SK-N-SH (cell line): Measurements from ENCODE around the gene SMIM44. TPM values are rescaled to one million over a fixed set of nuclear protein-coding genes. Genes with fewer than 3 reads are reported as not detected.

ENCODE experiments used
- CTCF ChIA-PET: fragments of 300-600, 350-600 bp; formaldehyde crosslinking; extraction: SDS; loops from one replicate; lab custom pipeline; 2021; lab: Yijun Ruan, JAX
- POLR2A ChIA-PET: fragments of 350-600 bp; sonication (Branson Sonifier 250); formaldehyde crosslinking; extraction: SDS; loops from one replicate; lab custom pipeline; 2020; ENCODE audit warnings: antibody characterized with exemption, inconsistent platforms; lab: Yijun Ruan, JAX
- DNase-seq: peaks from one replicate; pipeline ENCODE4 v3.0.0; 2012
- H2AFZ ChIP-seq: fragments of 200-600 bp; sonication (generic); 2 replicates; pipeline ENCODE4 v1.8.1; 2016; ENCODE audit warnings: antibody characterized with exemption, mild to moderate bottlenecking, low read depth
- H3F3A ChIP-seq: fragments of 200-600 bp; sonication (generic); replicated peaks from 2 replicates; pipeline ENCODE3; 2016; ENCODE audit warnings: antibody characterized with exemption, mild to moderate bottlenecking; ENCODE audit not compliant: insufficient read depth
- H3K27ac ChIP-seq, 2 experiments: fragments of 200-500 bp in 1 of 2; fragments of 200-600 bp in 1 of 2; sonication (Bioruptor generic) in 1 of 2; sonication (generic), shearing (Covaris generic) in 1 of 2; 2 replicates each; pipeline versions ENCODE4 v1.5.1 to v1.6.1; 2014 to 2016; ENCODE audit warnings: low read depth in 2 of 2, inconsistent platforms in 1 of 2, low read length in 1 of 2, mild to moderate bottlenecking in 1 of 2, mixed read lengths in 1 of 2
- H3K27me3 ChIP-seq: fragments of 200-600 bp; sonication (generic), shearing (Covaris generic); 2 replicates; pipeline ENCODE4 v1.6.1; 2016; ENCODE audit warnings: mixed run types; ENCODE audit not compliant: insufficient read depth
- H3K36me3 ChIP-seq, 2 experiments: fragments of 200-500 bp in 1 of 2; fragments of 200-600 bp in 1 of 2; sonication (Bioruptor generic) in 1 of 2; sonication (generic) in 1 of 2; replicated peaks in 1 of 2; 2 replicates each; pipeline versions ENCODE3 to v1.5.1; 2014 to 2016; ENCODE audit warnings: low read length in 1 of 2, mild to moderate bottlenecking in 1 of 2; ENCODE audit not compliant: insufficient read depth in 2 of 2, control insufficient read depth in 1 of 2
- H3K4me1 ChIP-seq, 2 experiments: fragments of 200-500 bp in 1 of 2; fragments of 200-600 bp in 1 of 2; sonication (Bioruptor generic) in 1 of 2; sonication (generic), shearing (Covaris generic) in 1 of 2; 2 replicates each; pipeline versions ENCODE4 v1.5.1 to v1.6.1; 2014 to 2016; ENCODE audit warnings: low read depth in 1 of 2, low read length in 1 of 2, mixed run types in 1 of 2; ENCODE audit not compliant: insufficient read depth in 2 of 2, control insufficient read depth in 1 of 2
- H3K4me2 ChIP-seq: fragments of 200-600 bp; sonication (generic), shearing (Covaris generic); 2 replicates; pipeline ENCODE4 v1.6.1; 2017; ENCODE audit warnings: mixed run types
- H3K4me3 ChIP-seq, 2 experiments: fragments of 200-500 bp in 1 of 2; fragments of 200-600 bp in 1 of 2; sonication (Bioruptor generic) in 1 of 2; sonication (generic), shearing (Covaris generic) in 1 of 2; 2 replicates each; pipeline versions ENCODE4 v1.5.1 to v1.8.1; 2014 to 2016; ENCODE audit warnings: low read depth in 2 of 2, inconsistent platforms in 1 of 2, low read length in 1 of 2, mild to moderate bottlenecking in 1 of 2, mixed read lengths in 1 of 2, moderate library complexity in 1 of 2
- H3K79me2 ChIP-seq: fragments of 200-600 bp; sonication (generic); 2 replicates; pipeline ENCODE4 v1.8.1; 2017; ENCODE audit warnings: mild to moderate bottlenecking; ENCODE audit not compliant: insufficient read depth
- H3K9ac ChIP-seq: fragments of 200-600 bp; sonication (generic); 2 replicates; pipeline ENCODE4 v1.6.1; 2017; ENCODE audit warnings: mixed run types
- H3K9me2 ChIP-seq: fragments of 200-600 bp; sonication (generic); 2 replicates; pipeline ENCODE4 v1.6.1; 2017; ENCODE audit warnings: mixed run types
- H3K9me3 ChIP-seq: fragments of 200-600 bp; sonication (generic); 2 replicates; pipeline ENCODE4 v1.6.1; 2017; ENCODE audit warnings: mixed run types, mild to moderate bottlenecking, moderate library complexity
- H4K20me1 ChIP-seq: fragments of 200-600 bp; sonication (generic); 2 replicates; pipeline ENCODE4 v1.6.1; 2017; ENCODE audit warnings: mild to moderate bottlenecking, mixed run types; ENCODE audit not compliant: insufficient read depth
- EZH2phosphoT487 ChIP-seq: fragments of 200-600 bp; sonication (generic); IDR thresholded peaks from 2 replicates; pipeline ENCODE4 v1.6.1; 2017; ENCODE audit warnings: low read depth, mixed run types, mild to moderate bottlenecking, antibody characterized with exemption, moderate library complexity, borderline replicate concordance
- FOXM1 ChIP-seq: IDR thresholded peaks from 2 replicates; pipeline ENCODE4 v1.4.0; 2012; ENCODE audit warnings: low read depth, mild to moderate bottlenecking
- MAX ChIP-seq: IDR thresholded peaks from 2 replicates; pipeline ENCODE4 v1.4.0; 2012; ENCODE audit warnings: low read depth
- MEF2A ChIP-seq: IDR thresholded peaks from 2 replicates; pipeline ENCODE4 v1.4.0; 2012; ENCODE audit warnings: low read depth, borderline replicate concordance
- NFIC ChIP-seq: IDR thresholded peaks from 2 replicates; pipeline ENCODE4 v1.4.0; 2012; ENCODE audit warnings: borderline replicate concordance
- NRF1 ChIP-seq: IDR thresholded peaks from 2 replicates; pipeline ENCODE4 v1.6.1; 2012; ENCODE audit warnings: low read depth, mild to moderate bottlenecking, low read length
- PBX3 ChIP-seq: IDR thresholded peaks from 2 replicates; pipeline ENCODE4; 2012
- POLR2AphosphoS5 ChIP-seq: IDR thresholded peaks from 2 replicates; pipeline ENCODE4 v1.6.1; 2012; ENCODE audit warnings: low read depth, low read length
- RCOR1 ChIP-seq: fragments of 150-350 bp; IDR thresholded peaks from 2 replicates; pipeline ENCODE4 v1.6.1; 2017; ENCODE audit warnings: antibody characterized with exemption, low read length
- SIN3A ChIP-seq: IDR thresholded peaks from 2 replicates; pipeline ENCODE4 v1.6.1; 2012; ENCODE audit warnings: low read depth, mild to moderate bottlenecking, low read length, moderate library complexity, borderline replicate concordance
- SMC3 ChIP-seq: IDR thresholded peaks from 2 replicates; pipeline ENCODE4 v1.6.1; 2012; ENCODE audit warnings: low read depth, low read length, improper control_type of control experiment
- TAF1 ChIP-seq: IDR thresholded peaks from 2 replicates; pipeline ENCODE4 v1.6.1; 2012; ENCODE audit warnings: low read depth, mild to moderate bottlenecking, low read length, moderate library complexity, borderline replicate concordance
- USF2 ChIP-seq: fragments of 150-350 bp; IDR thresholded peaks from 2 replicates; pipeline ENCODE4 v1.6.1; 2017; ENCODE audit warnings: antibody characterized with exemption, low read length, low read depth, borderline replicate concordance
- ZBTB33 ChIP-seq: IDR thresholded peaks from 2 replicates; pipeline ENCODE4 v1.4.0; 2012; ENCODE audit warnings: low read depth, borderline replicate concordance
- WGBS: methylation state at CpG from one replicate; pipeline ENCODE4 v1.1.6; 2017; ENCODE audit warnings: low lambda C conversion rate; 5-methylcytosine and 5-hydroxymethylcytosine counted together
- polyA plus RNA-seq, 3 experiments: library from polyadenylated mRNA; depleted of rRNA; stranded (reverse); fragments of >200 nt; gene quantifications; 2 replicates each; pipeline ENCODE4 v1.2.3, GENCODE V29; 2012

Gene SMIM44
- not detected in 2 replicates for polyA plus RNA-seq (2012; rRNA removed)
- polyA plus RNA-seq (2012; cell fraction: cytosol; rRNA removed): not detected in 2 replicates
- not detected in 2 replicates for polyA plus RNA-seq (2012; cell fraction: nucleus; rRNA removed)

GRCh38 chr19:3483226-3483628 is at the start of gene SMIM44:
SMIM44 (minus strand) TSS chr19:3483441; CDS start chr19:3483403, 38 bp downstream.
- Histone ChIP-seq H3K27me3 (no peaks in the 10 kb centered on the region; the same call in 1 of the 2 replicates), H3F3A (no peaks in the 10 kb centered on the region), H3K27ac (no peak within 1 kb of the TSS), H3K9me2 (no peaks in the 10 kb centered on the region), H3K36me3 (no peaks in the 10 kb centered on the region), H4K20me1 (no peaks in the 10 kb centered on the region), H3K79me2 (no peaks in the 10 kb centered on the region), H3K4me2 (no peak within 1 kb of the TSS; the same call in 1 of the 2 replicates), H3K4me3 (no peak within 1 kb of the TSS), H3K9me3 (no peaks in the 10 kb centered on the region), H3K9ac (no peak within 1 kb of the TSS), H3K4me1 (no peaks in the 10 kb centered on the region; a peak in 1 of 4 replicates), H2AFZ (no peak within 1 kb of the TSS)
- TF ChIP-seq ZBTB33 (no peak), USF2 (no peak), NRF1 (no peak), SIN3A (no peak), EZH2phosphoT487 (no peak), FOXM1 (no peak), NFIC (no peak), PBX3 (no peak), RCOR1 (no peak), SMC3 (no peak), TAF1 (no peak), POLR2AphosphoS5 (no peak), MEF2A (no peak), MAX (no peak)
- CTCF ChIA-PET: interaction anchor here (0.8 to 8.7 kb wide), 8 partner anchors 11 to 183 kb away, joined by 3 to 92 read pairs (median 5); no protein-coding TSS in a partner anchor
- no peak for DNase-seq
- POLR2A ChIA-PET: no interaction called here
- WGBS: 60% methylated on average over 9 of the region's 33 CpGs
